Panc1 (cell line): ENCODE data around the gene POLE. TPM values are rescaled to one million over a fixed set of nuclear protein-coding genes. Genes with fewer than 3 reads are reported as not detected.

ENCODE experiments used
- ATAC-seq: fragments of 200-7000 bp; cut with Tn5 transposase; 2 replicates; pipeline ENCODE4 v1.9.1; 2020; ENCODE audit warnings: mild to moderate bottlenecking, moderate library complexity
- BruUV-seq: library from RNA; stranded (reverse); fragments of 400-500 nt; replicated peaks from 2 replicates; lab custom pipeline; 2021; lab: Mats Ljungman, UMichigan
- CTCF ChIA-PET: fragments of 300-600 bp; sonication (Branson Sonifier 250); formaldehyde crosslinking; loops from one replicate; lab custom pipeline; 2022; ENCODE audit warnings: antibody characterized with exemption; lab: Charles Lee
- POLR2A ChIA-PET: fragments of 300-600 bp; sonication (Branson Sonifier 250); formaldehyde crosslinking; loops from one replicate; lab custom pipeline; 2022; ENCODE audit warnings: antibody characterized with exemption; lab: Charles Lee
- DNase-seq: peaks from one replicate; pipeline ENCODE4 v3.0.0-alpha.2; 2010; ENCODE audit warnings: low read depth, low spot score
- H3K27ac ChIP-seq: 2 replicates; pipeline ENCODE4 v1.5.1; 2011; ENCODE audit warnings: mild to moderate bottlenecking, low read length, inconsistent platforms
- H3K27me3 ChIP-seq: fragments of 200-500 bp; sonication (Bioruptor generic); 2 replicates; pipeline ENCODE4 v1.6.0; 2014; ENCODE audit warnings: low read length, inconsistent platforms; ENCODE audit not compliant: control insufficient read depth, insufficient read depth
- H3K36me3 ChIP-seq: fragments of 200-500 bp; sonication (Bioruptor generic); 2 replicates; pipeline ENCODE4 v1.5.1; 2014; ENCODE audit warnings: inconsistent platforms, mild to moderate bottlenecking, low read length, moderate library complexity; ENCODE audit not compliant: control insufficient read depth, insufficient read depth
- H3K4me1 ChIP-seq: 2 replicates; pipeline ENCODE4 v1.5.1; 2011; ENCODE audit warnings: inconsistent platforms, mild to moderate bottlenecking, low read length, moderate library complexity; ENCODE audit not compliant: control insufficient read depth, insufficient read depth
- H3K4me3 ChIP-seq, 2 experiments: 2 replicates each; pipeline ENCODE4 v1.5.1; 2011 to 2012; ENCODE audit warnings: low read depth in 2 of 2, low read length in 2 of 2, mild to moderate bottlenecking in 2 of 2, inconsistent platforms in 1 of 2, moderate library complexity in 1 of 2
- H3K9me3 ChIP-seq: fragments of 200-500 bp; sonication (Bioruptor generic); 2 replicates; pipeline ENCODE4 v1.5.1; 2014; ENCODE audit warnings: low read depth, mild to moderate bottlenecking, inconsistent platforms, low read length, moderate library complexity; ENCODE audit not compliant: control insufficient read depth, insufficient read depth
- CTCF ChIP-seq: fragments of 450-650 bp; IDR thresholded peaks from 2 replicates; pipeline ENCODE4 v1.5.1; 2017; ENCODE audit warnings: mild to moderate bottlenecking
- POLR2AphosphoS5 ChIP-seq: IDR thresholded peaks from 2 replicates; pipeline ENCODE4 v1.6.1; 2012; ENCODE audit warnings: mild to moderate bottlenecking, low read depth, low read length, moderate library complexity
- REST ChIP-seq, 2 experiments: IDR thresholded peaks; 2 replicates each; pipeline ENCODE4 v1.6.1; 2011 to 2012; ENCODE audit warnings: low read depth in 2 of 2, control low read depth in 1 of 2, low read length in 1 of 2, mild to moderate bottlenecking in 1 of 2, moderate library complexity in 1 of 2; ENCODE audit not compliant: insufficient read depth in 1 of 2
- SIN3A ChIP-seq: IDR thresholded peaks from 2 replicates; pipeline ENCODE4 v1.6.1; 2012; ENCODE audit warnings: low read depth, mild to moderate bottlenecking, low read length, moderate library complexity, borderline replicate concordance; ENCODE audit not compliant: insufficient read depth
- TCF7L2 ChIP-seq: IDR thresholded peaks from 2 replicates; pipeline ENCODE4 v1.6.1; 2011; ENCODE audit warnings: mild to moderate bottlenecking, low read depth, low read length, inconsistent platforms
- in situ Hi-C: cut with HindIII; loops from 2 replicates; pipeline ENCODE4 v1.10.0; 2016; ENCODE audit warnings: low sequenced_read_pairs, low pct_unique_long_range_greater_than_20kb
- intact Hi-C: fragments of 100-400 bp; cut with micrococcal nuclease; formaldehyde crosslinking; loops from one replicate; pipeline ENCODE4 v1.10.0; 2022; ENCODE audit not compliant: unreplicated experiment
- total RNA-seq: library from RNA; stranded (reverse); gene quantifications from one replicate; pipeline ENCODE4 v1.2.1, GENCODE V29; 2021; ENCODE audit not compliant: unreplicated experiment

The POLE gene
- total RNA-seq, 1 experiment from 2014 or later: 112 TPM

GRCh38 chr12:132578118-132578517 is 109.0 kb downstream of the POLE start:
- no peak overlapping the region for H3K27ac ChIP-seq
- in situ Hi-C loops (no loop called here), intact Hi-C loops (no loop called here)
- no peak overlapping the region for H3K4me3 ChIP-seq
- H3K27me3 ChIP-seq: no peaks in the 10 kb centered on the region
- no peaks in the 10 kb centered on the region for H3K9me3 ChIP-seq
- ATAC-seq: no peak
- CTCF ChIA-PET: no interaction called here
- BruUV-seq: no TSS peak
- TF ChIP-seq REST (IDR thresholded peaks at IDR 0.05; ENCODE audit: insufficient read depth in 1 of 2, low read depth in 2 of 2, low read length in 1 of 2): no peak
- no peak for TF ChIP-seq CTCF
- TF ChIP-seq TCF7L2: no peak
- TF ChIP-seq POLR2AphosphoS5: no peak
- POLR2A ChIA-PET: no interaction called here
- DNase-seq: no peak
- no peaks in the 10 kb centered on the region for H3K4me1 ChIP-seq
- H3K36me3 ChIP-seq: no peaks in the 10 kb centered on the region

GRCh38 chr12:132577191-132577920 is 109.8 kb downstream of the POLE start:
- H3K27me3 ChIP-seq: no peaks in the 10 kb centered on the region
- no peak overlapping the region for H3K4me3 ChIP-seq
- H3K4me1 ChIP-seq: no peaks in the 10 kb centered on the region
- TF ChIP-seq POLR2AphosphoS5: no peak
- no peak for TF ChIP-seq REST (IDR thresholded peaks at IDR 0.05; ENCODE audit: insufficient read depth in 1 of 2, low read depth in 2 of 2, low read length in 1 of 2)
- no peak for TF ChIP-seq SIN3A
- TF ChIP-seq TCF7L2: no peak
- TF ChIP-seq CTCF: no peak
- ChIA-PET POLR2A (no interaction called here), CTCF (no interaction called here)
- no peaks in the 10 kb centered on the region for H3K36me3 ChIP-seq
- no peaks in the 10 kb centered on the region for H3K9me3 ChIP-seq
- no TSS peak for BruUV-seq
- in situ Hi-C loops (no loop called here), intact Hi-C loops (no loop called here)
- H3K27ac ChIP-seq: no peak overlapping the region
- no peak for ATAC-seq
- no peak for DNase-seq
